ENCODE results near the gene POLDIP2. TPM values are rescaled to one million over a fixed set of nuclear protein-coding genes. Genes with fewer than 3 reads are reported as not detected.

POLDIP2 gene, protein sequence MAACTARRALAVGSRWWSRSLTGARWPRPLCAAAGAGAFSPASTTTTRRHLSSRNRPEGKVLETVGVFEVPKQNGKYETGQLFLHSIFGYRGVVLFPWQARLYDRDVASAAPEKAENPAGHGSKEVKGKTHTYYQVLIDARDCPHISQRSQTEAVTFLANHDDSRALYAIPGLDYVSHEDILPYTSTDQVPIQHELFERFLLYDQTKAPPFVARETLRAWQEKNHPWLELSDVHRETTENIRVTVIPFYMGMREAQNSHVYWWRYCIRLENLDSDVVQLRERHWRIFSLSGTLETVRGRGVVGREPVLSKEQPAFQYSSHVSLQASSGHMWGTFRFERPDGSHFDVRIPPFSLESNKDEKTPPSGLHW
- 72.9 and 83.3 TPM in 2 replicates for total RNA-seq

DNA sequence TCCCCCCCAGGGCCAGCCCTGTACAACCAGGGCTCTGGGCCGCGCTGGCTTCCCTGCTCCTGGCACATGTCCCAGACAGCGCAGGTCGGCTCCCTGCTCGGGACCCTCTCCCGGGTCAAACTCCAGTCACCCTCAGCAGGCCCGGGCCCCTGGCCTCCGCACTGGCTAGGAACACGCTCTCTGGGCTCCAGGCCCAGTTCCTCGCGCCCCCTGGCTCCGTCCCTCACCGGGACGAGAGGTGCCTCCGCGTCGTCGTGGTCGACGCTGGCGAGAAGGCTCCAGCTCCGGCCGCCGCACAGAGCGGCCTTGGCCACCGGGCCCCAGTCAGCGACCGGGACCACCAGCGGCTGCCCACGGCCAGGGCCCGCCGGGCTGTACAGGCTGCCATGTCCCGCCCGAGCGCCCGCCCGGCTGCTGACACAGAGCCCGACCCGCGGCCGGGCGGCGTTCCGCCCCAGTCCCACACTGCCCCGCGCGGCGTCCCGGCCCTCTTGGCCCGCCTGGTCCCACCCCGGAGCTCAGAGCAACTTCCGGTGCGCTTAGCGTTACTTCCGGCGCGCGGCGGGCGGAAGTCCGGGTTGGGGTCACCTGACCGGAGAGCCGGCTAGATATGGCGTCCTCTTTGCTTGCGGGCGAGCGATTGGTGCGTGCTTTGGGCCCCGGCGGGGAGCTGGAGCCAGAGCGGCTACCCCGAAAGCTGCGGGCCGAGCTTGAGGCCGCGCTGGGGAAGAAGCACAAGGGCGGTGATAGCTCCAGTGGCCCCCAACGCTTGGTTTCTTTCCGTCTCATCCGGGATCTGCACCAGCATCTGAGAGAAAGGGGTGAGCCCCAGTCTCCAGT is at the start of gene POLDIP2:
Gene POLDIP2 (minus strand): TSS at position 467 of the 840 bp plus-strand sequence. CDS start 79 bp downstream, at position 388.

DNA sequence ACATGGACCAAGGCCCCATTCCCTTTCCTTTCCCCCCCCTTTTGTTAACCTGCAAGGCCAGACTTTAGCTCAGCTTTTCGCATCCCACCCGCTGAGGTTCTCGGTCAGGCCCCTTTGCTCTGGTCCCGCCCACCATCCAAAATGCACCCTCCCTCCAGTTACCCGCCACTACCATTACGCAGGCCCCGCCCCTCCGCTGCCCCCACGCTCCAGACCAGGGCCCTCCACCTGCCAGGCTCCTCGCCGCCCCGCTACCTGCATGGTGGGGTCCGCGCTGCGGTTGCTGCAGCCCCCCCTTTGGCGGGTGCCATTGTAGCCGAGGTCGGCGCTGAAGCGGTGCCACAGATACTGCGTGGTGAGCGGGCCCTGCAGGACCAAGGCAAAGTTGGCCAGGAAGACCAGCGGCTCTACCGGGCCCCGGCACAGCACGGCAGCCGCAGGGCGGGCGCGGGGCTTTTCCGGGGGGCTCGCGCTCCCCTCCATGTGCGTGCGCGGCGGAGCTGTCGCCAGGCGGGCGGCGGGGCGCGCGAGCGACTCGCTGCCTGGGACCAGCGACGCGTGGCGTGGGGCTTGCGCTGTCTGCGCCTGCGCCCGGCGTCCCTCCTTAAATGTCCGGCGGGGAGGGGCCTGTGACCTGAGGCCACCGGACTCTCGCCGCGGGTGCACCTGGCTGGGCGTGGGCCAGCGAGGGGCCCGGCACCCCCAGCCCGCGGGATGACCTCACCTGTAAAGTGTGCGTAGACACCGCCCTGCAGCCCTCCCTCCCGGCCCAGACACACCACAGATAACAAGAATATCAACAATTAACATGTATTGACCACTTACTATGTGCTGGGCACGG is 48.5 kb upstream of the POLDIP2 start, which contains the start of gene SLC46A1:
Gene SLC46A1 (minus strand): TSS at position 581 of the 841 bp plus-strand sequence. CDS start 98 bp downstream, at position 483.

DNA sequence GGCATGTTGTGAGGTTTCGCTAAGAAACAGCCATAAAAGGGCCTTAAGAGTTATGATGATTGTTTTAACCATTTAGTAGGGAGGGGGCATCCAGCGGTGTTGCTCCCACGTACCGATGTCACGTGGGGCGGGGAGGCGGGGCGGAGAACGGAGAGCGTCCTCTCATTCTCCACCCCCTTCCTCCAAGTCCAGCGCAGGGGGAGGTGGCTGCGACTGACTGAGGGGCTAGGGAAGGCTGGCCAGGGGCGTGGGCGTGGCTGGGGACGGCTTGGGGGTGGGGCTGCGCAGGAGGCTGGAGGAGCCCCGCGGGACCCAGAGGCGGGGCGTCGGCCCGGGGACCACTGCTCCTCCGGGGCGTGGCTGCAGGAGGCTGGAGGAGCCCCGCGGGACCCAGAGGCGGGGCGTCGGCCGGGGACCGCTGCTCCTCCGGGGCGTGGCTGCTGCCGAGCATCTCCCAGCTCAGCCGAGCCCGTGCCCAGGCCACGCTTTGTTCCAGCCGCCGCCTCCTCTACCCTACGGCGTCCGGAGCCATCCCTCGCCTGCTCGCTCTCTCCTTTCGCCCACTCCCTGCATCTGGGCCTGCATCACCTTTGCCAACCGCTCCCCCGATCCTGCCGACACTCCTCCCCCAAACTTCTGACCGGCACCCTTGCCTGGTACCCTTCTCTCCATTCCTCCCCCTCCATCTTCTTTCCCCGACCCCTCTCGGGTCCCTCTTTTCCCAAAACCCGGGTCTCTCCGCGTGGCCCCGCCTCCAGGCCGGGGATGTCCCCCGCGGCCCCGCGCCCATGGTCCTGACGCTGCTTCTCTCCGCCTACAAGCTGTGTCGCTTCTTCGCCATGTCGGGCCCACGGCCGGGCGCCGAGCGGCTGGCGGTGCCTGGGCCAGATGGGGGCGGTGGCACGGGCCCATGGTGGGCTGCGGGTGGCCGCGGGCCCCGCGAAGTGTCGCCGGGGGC is 14.2 kb upstream of the POLDIP2 start, which contains the start of gene SARM1:
Gene SARM1 (plus strand): TSS at position 450 of the 958 bp plus-strand sequence. CDS start 339 bp downstream, at position 789.

DNA sequence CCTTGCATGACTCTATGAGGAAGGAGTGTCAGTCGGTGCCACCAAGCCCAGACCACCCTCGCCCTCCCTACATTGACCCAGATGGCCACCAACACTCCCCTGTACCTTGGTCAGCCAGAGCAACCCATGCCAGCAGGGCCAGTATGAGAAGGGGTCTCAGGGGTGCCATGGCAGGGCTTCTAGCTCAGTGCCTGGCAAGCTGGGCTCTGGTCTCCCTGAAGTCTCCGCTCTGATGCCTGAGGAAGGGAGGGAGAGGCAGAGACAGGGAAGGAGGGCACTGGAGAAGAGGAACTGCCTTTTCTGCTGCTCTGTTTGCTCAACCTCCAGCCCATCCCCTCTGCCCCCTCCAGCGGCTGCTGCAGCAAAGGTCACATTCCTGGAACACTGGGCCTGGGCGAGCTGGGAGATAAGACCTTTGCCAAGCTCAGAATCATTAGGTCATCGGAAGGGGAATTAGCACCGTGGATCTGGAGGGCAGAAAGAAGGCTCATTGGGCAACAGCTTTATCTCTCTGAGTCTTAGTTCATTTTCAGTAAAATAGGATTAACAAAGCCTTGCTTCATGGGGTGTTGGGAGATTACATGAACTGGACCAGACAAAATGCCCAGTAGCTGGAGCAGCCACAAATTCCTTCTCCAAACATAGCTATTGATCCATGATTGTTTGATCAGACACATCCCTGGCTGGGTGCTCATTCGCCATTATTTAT is 12.9 kb upstream of the POLDIP2 start, which contains the start of gene VTN:
Gene VTN (minus strand): TSS at position 273 of the 709 bp plus-strand sequence. CDS start 104 bp downstream, at position 169.

DNA sequence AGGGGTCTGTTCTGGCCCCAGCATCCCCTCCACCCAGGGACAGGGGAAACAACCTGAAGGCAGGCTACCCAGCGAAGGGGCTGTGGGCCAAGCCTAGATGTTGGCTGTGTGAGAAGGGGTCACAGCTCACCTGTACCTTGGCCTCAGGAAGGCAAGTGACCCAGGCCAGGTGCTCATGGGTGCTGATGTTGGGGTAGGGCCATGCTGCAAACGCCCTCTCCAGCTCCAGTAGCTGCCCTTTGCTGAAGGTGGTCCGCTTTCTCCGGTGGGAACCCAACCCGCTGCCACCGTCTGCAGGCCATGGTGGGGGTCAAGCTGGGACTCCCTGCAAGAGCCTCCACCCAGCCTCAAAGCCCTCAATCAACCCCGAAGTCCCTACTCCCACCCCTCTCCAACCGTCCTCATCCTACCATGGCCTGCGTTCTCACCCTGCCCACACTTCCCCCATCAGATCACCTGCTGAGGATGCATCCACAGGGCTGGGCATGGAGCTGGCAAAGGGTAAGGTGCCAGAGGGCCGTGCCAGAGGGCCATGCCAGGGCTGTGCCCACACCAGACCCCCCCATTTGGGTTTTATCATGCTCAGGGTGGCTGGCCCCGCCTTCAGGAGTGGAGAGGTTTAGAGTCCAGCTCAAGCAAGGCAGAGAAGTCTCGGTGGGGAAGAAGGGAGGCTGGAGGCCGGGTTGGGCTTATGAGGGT is 7.5 kb upstream of the POLDIP2 start, which contains the start of gene SEBOX:
Gene SEBOX (minus strand): TSS at position 535 of the 699 bp plus-strand sequence. CDS start 48 bp downstream, at position 487.

DNA sequence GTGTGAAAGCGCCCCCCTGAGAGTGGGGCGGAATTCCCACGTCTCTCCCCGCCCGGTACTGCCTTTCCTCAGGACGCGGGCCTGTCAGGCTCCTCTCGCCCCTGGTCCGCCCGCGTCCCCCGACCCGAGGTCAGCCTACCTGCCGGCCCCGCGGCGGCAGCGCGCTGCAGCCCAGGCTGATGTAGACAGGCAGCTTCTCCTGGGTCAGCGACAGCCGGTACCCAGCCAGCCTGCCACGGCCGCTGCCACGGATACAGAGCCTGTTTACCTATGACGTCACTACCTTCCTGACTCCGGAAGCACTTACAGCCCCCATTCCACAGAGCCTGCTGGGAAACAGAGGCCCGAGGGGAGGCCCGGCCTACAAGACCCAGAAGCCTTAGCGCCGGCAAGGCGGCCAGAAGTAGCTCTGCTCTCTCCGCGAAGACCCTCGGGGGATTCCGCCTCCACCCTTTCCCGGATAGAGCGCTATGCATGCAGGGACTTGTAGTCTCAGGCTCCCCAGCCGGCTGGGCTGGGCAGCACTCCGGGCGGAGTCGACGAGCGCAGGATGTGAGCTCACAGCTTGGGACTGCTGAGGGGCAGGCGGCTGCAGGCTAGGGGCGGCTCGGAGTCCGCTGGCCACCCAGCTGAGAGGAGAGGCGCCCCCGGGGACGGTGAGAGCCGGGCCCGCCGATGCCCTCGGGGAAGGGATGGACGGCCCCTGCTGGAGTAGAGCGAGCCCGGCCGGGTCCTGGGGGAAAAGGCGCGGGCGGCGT is 21.9 kb downstream of the POLDIP2 start, which contains the start of the genes IFT20 and TNFAIP1:
Gene IFT20 (minus strand): TSS at position 272 of the 758 bp plus-strand sequence. CDS start 3,487 bp downstream, outside the sequence.
Gene TNFAIP1 (plus strand): TSS at position 561 of the 758 bp plus-strand sequence. CDS start 3,761 bp downstream, outside the sequence.

DNA sequence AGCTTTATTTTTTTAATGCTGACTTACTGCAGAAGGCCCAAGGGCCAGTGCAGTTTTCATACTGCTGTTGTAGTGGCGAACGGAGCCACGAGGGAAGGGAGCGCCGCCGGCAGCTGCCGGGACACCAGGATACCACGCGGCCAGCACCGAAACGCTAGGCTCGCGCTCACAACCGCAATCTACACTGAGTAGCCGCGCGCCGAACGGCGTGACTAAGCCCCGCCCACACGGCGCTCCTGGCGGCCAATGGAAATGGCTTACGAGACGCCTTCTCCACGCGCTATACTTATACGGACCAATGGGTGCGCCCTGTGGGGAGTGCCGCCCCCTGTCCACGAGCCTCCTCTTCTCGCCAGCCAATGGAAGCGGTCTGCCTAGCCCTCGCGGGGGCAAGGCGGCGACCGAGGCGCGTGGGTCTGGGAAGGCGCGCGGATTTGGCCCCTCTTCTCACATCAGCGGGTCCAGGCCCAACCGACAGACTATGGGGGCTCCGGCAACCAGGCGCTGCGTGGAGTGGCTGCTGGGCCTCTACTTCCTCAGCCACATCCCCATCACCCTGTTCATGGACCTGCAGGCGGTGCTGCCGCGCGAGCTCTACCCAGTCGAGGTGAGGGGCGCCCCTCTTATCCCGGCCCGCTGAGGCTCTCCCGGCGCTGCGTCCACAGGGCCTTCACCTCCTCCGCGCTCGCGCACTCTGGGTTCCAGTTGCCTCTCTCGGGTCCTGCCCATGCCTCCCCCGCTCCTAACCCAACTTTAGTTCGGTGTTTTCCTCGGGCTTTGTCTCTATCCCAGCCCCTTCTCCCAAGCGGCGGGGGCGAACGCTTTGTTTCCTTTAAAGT is 38.3 kb downstream of the POLDIP2 start, which contains the start of gene TMEM97:
Gene TMEM97 (plus strand): TSS at position 442 of the 839 bp plus-strand sequence. CDS start 40 bp downstream, at position 482.

Other genes starting within 250 kb of the POLDIP2 start
- gene TMEM97, start 38.3 kb downstream of the POLDIP2 start, total RNA-seq: 15.0 and 18.5 TPM in 2 replicates
- gene IFT20, start 22.1 kb downstream of the POLDIP2 start, total RNA-seq: 52.5 and 61.9 TPM in 2 replicates
- 35.2 and 42.8 TPM in 2 replicates for gene TNFAIP1, start 21.8 kb downstream of the POLDIP2 start, total RNA-seq
- gene SEBOX, start 7.7 kb upstream of the POLDIP2 start, total RNA-seq: not detected in 2 replicates
- 8.1 and 52.8 TPM in 2 replicates for gene VTN, start 12.8 kb upstream of the POLDIP2 start, total RNA-seq
- gene SARM1, start 14.2 kb upstream of the POLDIP2 start, total RNA-seq: 5.2 and 11.2 TPM in 2 replicates
- 6.3 and 13.4 TPM in 2 replicates for gene SLC46A1, start 48.7 kb upstream of the POLDIP2 start, total RNA-seq
- not detected in 2 replicates for gene SLC13A2, start 116.1 kb upstream of the POLDIP2 start, total RNA-seq
- gene FOXN1, start 148.8 kb upstream of the POLDIP2 start, total RNA-seq: not detected in 2 replicates
- 33.5 and 43.7 TPM in 2 replicates for gene UNC119, start 195.1 kb upstream of the POLDIP2 start, total RNA-seq
- gene PIGS, start 214.0 kb upstream of the POLDIP2 start, total RNA-seq: 82.3 and 154 TPM in 2 replicates
- 213 and 230 TPM in 2 replicates for gene ALDOC, start 219.4 kb upstream of the POLDIP2 start, total RNA-seq
- gene SPAG5, start 241.5 kb upstream of the POLDIP2 start, total RNA-seq: 7.2 and 9.1 TPM in 2 replicates